K562 (cell line): ENCODE results near the gene BICDL1. TPM values are rescaled to one million over a fixed set of nuclear protein-coding genes. Genes with fewer than 3 reads are reported as not detected.

Source experiments
- ATF7 ChIP-seq: fragments of 450-650 bp; IDR thresholded peaks from 2 replicates; pipeline ENCODE4 v1.7.1; 2014; ENCODE audit warnings: mild to moderate bottlenecking, moderate library complexity
- DEAF1 ChIP-seq: fragments of 450-650 bp; formaldehyde crosslinking; IDR thresholded peaks from 2 replicates; pipeline ENCODE4 v1.4.0; 2020; ENCODE audit warnings: mild to moderate bottlenecking, moderate library complexity
- ETV6 ChIP-seq, 3 experiments: fragments of 150-350 bp in 1 of 3; sonication (generic) in 1 of 3; formaldehyde crosslinking in 1 of 3; IDR thresholded peaks; 2 replicates each; pipeline versions ENCODE4 v1.6.1 to v1.8.0; 2014 to 2022; ENCODE audit warnings: borderline replicate concordance in 2 of 3, low read depth in 2 of 3, antibody characterized with exemption in 1 of 3, low read length in 1 of 3, mild to moderate bottlenecking in 1 of 3, missing genetic modification reagents in 1 of 3
- EWSR1 ChIP-seq: fragments of 450-650 bp; IDR thresholded peaks from 2 replicates; pipeline ENCODE4 v1.6.1; 2018; ENCODE audit warnings: borderline replicate concordance, mild to moderate bottlenecking, low read depth, moderate library complexity; ENCODE audit not compliant: partially characterized antibody
- GMEB1 ChIP-seq: fragments of 250-450 bp; sonication (Bioruptor Pico); IDR thresholded peaks from 2 replicates; pipeline ENCODE4 v1.4.0; 2020; ENCODE audit warnings: mild to moderate bottlenecking
- HMG20B ChIP-seq: fragments of 250-450 bp; sonication (Bioruptor Pico); IDR thresholded peaks from 2 replicates; pipeline ENCODE4 v1.5.0; 2021; ENCODE audit warnings: mild to moderate bottlenecking
- NFXL1 ChIP-seq: fragments of 450-650 bp; formaldehyde crosslinking; IDR thresholded peaks from 2 replicates; pipeline ENCODE4 v1.4.0; 2021; ENCODE audit warnings: mild to moderate bottlenecking
- NFYB ChIP-seq: IDR thresholded peaks from 2 replicates; pipeline ENCODE4 v1.6.1; 2011; ENCODE audit warnings: mild to moderate bottlenecking, moderate library complexity; ENCODE audit not compliant: insufficient read length; ENCODE audit errors: extremely low read depth
- NONO ChIP-seq, 2 experiments: fragments of 200-400 bp in 1 of 2; fragments of 450-650 bp in 1 of 2; formaldehyde crosslinking in 1 of 2; IDR thresholded peaks; 2 replicates each; pipeline ENCODE4 v1.6.1; 2017; ENCODE audit warnings: low read depth in 2 of 2, mild to moderate bottlenecking in 2 of 2, moderate library complexity in 2 of 2, low read length in 1 of 2
- NR1H2 ChIP-seq: sonication (generic); formaldehyde crosslinking; IDR thresholded peaks from 2 replicates; pipeline ENCODE4 v1.4.0; 2020; ENCODE audit warnings: mild to moderate bottlenecking, missing genetic modification reagents
- PURB ChIP-seq: sonication (generic); formaldehyde crosslinking; IDR thresholded peaks from 2 replicates; pipeline ENCODE4 v1.9.0; 2021; ENCODE audit warnings: low read depth, mild to moderate bottlenecking, missing genetic modification reagents
- RBM22 ChIP-seq: fragments of 200-400 bp; formaldehyde crosslinking; IDR thresholded peaks from 2 replicates; pipeline ENCODE4 v1.6.1; 2018; ENCODE audit warnings: low read length, low read depth; ENCODE audit not compliant: poor library complexity, severe bottlenecking
- RBM25 ChIP-seq: fragments of 200-400 bp; formaldehyde crosslinking; IDR thresholded peaks from 2 replicates; pipeline ENCODE4 v1.6.1; 2018; ENCODE audit warnings: low read length, low read depth, moderate library complexity; ENCODE audit not compliant: severe bottlenecking
- SETDB1 ChIP-seq: IDR thresholded peaks from one replicate; pipeline ENCODE4 v1.6.1; 2012; ENCODE audit warnings: low read length, control low read depth, inconsistent platforms
- SIN3B ChIP-seq: fragments of 450-650 bp; IDR thresholded peaks from 2 replicates; pipeline ENCODE4 v1.6.1; 2017; ENCODE audit warnings: low read depth, mild to moderate bottlenecking, moderate library complexity
- SMAD4 ChIP-seq: fragments of 250-450 bp; sonication (Bioruptor Pico); conservative IDR thresholded peaks from 2 replicates; pipeline ENCODE4 v1.8.0; 2021; ENCODE audit warnings: inconsistent platforms, mild to moderate bottlenecking, moderate library complexity
- SMARCB1 ChIP-seq: IDR thresholded peaks from 2 replicates; pipeline ENCODE4 v1.6.1; 2011; ENCODE audit warnings: improper control_type of control experiment, low read depth; ENCODE audit not compliant: insufficient read length
- TBL1XR1 ChIP-seq, 2 experiments: IDR thresholded peaks; 2 replicates each; pipeline ENCODE4 v1.6.1; 2012; ENCODE audit warnings: improper control_type of control experiment in 2 of 2, low read length in 2 of 2, mild to moderate bottlenecking in 1 of 2
- TCF3 ChIP-seq: sonication (generic); formaldehyde crosslinking; IDR thresholded peaks from 2 replicates; pipeline ENCODE4 v1.4.0; 2020; ENCODE audit warnings: mild to moderate bottlenecking, missing genetic modification reagents
- TFAP4 ChIP-seq: sonication (generic); formaldehyde crosslinking; IDR thresholded peaks from 2 replicates; pipeline ENCODE4 v1.8.0; 2022; ENCODE audit warnings: missing genetic modification reagents, mild to moderate bottlenecking, moderate library complexity, borderline replicate concordance
- ZBED1 ChIP-seq: IDR thresholded peaks from 2 replicates; pipeline ENCODE4 v1.6.1; 2014
- ZNF165 ChIP-seq: fragments of 250-450 bp; sonication (Bioruptor Pico); IDR thresholded peaks from 2 replicates; pipeline ENCODE4 v1.4.0; 2020; ENCODE audit warnings: borderline replicate concordance
- ZNF551 ChIP-seq: fragments of 250-450 bp; sonication (Bioruptor Pico); IDR thresholded peaks from 2 replicates; pipeline ENCODE4 v1.5.0; 2021; ENCODE audit warnings: mild to moderate bottlenecking, moderate library complexity
- polyA plus RNA-seq, 8 experiments: library from polyadenylated mRNA; depleted of rRNA in 4 of 8; stranded (reverse) in 5 of 8; unstranded in 3 of 8; fragments of >200 nt; fragmentation: Nextera tagmentation in 2 of 8; fragmentation: Illumina TruSeq in 1 of 8; extraction: Ambion mirVana in 2 of 8; extraction: Trizol in 1 of 8; gene quantifications; 2 replicates each; pipeline versions ENCODE4 v1.2.1 to v1.2.3, GENCODE V29; 2011 to 2014; ENCODE audit warnings: inconsistent platforms in 1 of 8, missing spikeins in 1 of 8
- total RNA-seq, 7 experiments: library from RNA; depleted of rRNA in 6 of 7; stranded (reverse); fragments of >200 nt in 6 of 7; fragmentation: Illumina TruSeq in 2 of 7; extraction: Trizol in 2 of 7; gene quantifications; 2 replicates each; pipeline versions ENCODE4 v1.2.1 to v1.2.3, GENCODE V29; 2011 to 2021; ENCODE audit warnings: low replicate concordance in 1 of 7

BICDL1 gene
- total and polyA plus RNA-seq, 9 of the 15 experiments (the other 6 are each of a cell fraction or from before 2014, with no cell fraction given) = 0.06 to 2.0 (median 0.58) TPM

- TF ChIP-seq NONO (IDR thresholded peaks at IDR 0.05; ENCODE audit: low read depth in 2 of 2, low read length in 1 of 2) = no peak
- TF ChIP-seq DEAF1 (CRISPR knock-in tag) = no peak
- no peak for TF ChIP-seq RBM25
- peak in 1 of 2 experiments; percentile 42; a peak in 2 of 4 replicates for TF ChIP-seq TBL1XR1 (IDR thresholded peaks at IDR 0.05; ENCODE audit: low read length in 2 of 2)
- no peak for TF ChIP-seq ZNF165 (CRISPR knock-in tag)
- TF ChIP-seq SMAD4 (CRISPR knock-in tag) = peak; percentile 78
- TF ChIP-seq ETV6 (IDR thresholded peaks at IDR 0.05; ENCODE audit: borderline replicate concordance in 1 of 2, low read depth in 2 of 2, low read length in 1 of 2) = no peak
- no peak for TF ChIP-seq ETV6 (CRISPR knock-in tag; IDR thresholded peaks at IDR 0.05; ENCODE audit: borderline replicate concordance)
- TF ChIP-seq ATF7 = peak; percentile 87
- no peak for TF ChIP-seq SMARCB1
- no peak; the same call in 1 of the 2 replicates for TF ChIP-seq ZBED1
- TF ChIP-seq ZNF551 (CRISPR knock-in tag) = no peak
- 0 out of 2 replicates have a peak, but pooled peaks have one; percentile 39 for TF ChIP-seq NR1H2 (CRISPR knock-in tag)
- no peak for TF ChIP-seq GMEB1 (CRISPR knock-in tag)
- TF ChIP-seq TFAP4 (CRISPR knock-in tag) = peak; percentile 95
- TF ChIP-seq SIN3B = no peak
- TF ChIP-seq RBM22 = peak; percentile 95
- TF ChIP-seq NFXL1 (CRISPR knock-in tag) = no peak
- peak; percentile 68 for TF ChIP-seq SETDB1
- no peak for TF ChIP-seq PURB (CRISPR knock-in tag)
- no peak; the same call in 1 of the 2 replicates for TF ChIP-seq TCF3 (CRISPR knock-in tag)
- peak; percentile 71 for TF ChIP-seq NFYB
- TF ChIP-seq HMG20B (CRISPR knock-in tag) = no peak
- no peak for TF ChIP-seq EWSR1
Observed at GRCh38 chr12:120086801-120087621, 98.0 kb downstream of the BICDL1 start (continued).
